HepG2 (cell line): Measurements from ENCODE around the gene PIK3C2B. TPM values are rescaled to one million over a fixed set of nuclear protein-coding genes. Genes with fewer than 3 reads are reported as not detected.
A peak's percentile ranks its signal among the peaks of the same experiment; 100 is the strongest.

Source experiments
- ATAC-seq: fragments of 200-7000 bp; cut with Tn5 transposase; 3 replicates; pipeline ENCODE4 v1.9.1; 2020; ENCODE audit warnings: mild to moderate bottlenecking, moderate library complexity
- BruUV-seq: library from RNA; stranded (reverse); fragments of 400-500 nt; replicated peaks from 2 replicates; lab custom pipeline; 2021; lab: Mats Ljungman, UMichigan
- CTCF ChIA-PET: fragments of 300-600 bp; formaldehyde crosslinking; extraction: SDS; loops from one replicate; lab custom pipeline; 2021; ENCODE audit warnings: low total read pairs, inconsistent platforms, low intra/inter-chr PET ratio; lab: Yijun Ruan, JAX
- POLR2A ChIA-PET: fragments of 350-600 bp; sonication (Branson Sonifier 250); formaldehyde crosslinking; loops from one replicate; lab custom pipeline; 2020; ENCODE audit warnings: antibody characterized with exemption, inconsistent platforms; lab: Yijun Ruan, JAX
- DNase-seq: peaks from one replicate; pipeline ENCODE4 v3.0.0-alpha.2; 2015; ENCODE audit warnings: low spot score
- FAIRE-seq: peaks from 3 replicates; lab custom pipeline; 2011; peaks lifted over from hg19 to GRCh38; lab: Jason Lieb, UNC
- H2AFZ ChIP-seq: one replicate; pipeline ENCODE4 v1.6.1; 2011; ENCODE audit warnings: low read length, inconsistent platforms
- H3K27ac ChIP-seq: fragments of 300-600 bp; 3 replicates; pipeline ENCODE4 v1.8.0; 2011; ENCODE audit warnings: mixed run types, mild to moderate bottlenecking, mixed read lengths, low read length, inconsistent platforms; ENCODE audit not compliant: insufficient read depth; ENCODE audit errors: extremely low read length
- H3K27me3 ChIP-seq, 2 experiments: fragments of 200-600 bp in 1 of 2; 2 replicates in 1 of 2; 3 replicates in 1 of 2; pipeline versions ENCODE4 v1.6.0 to v1.8.0; 2011; ENCODE audit warnings: low read length in 2 of 2, mild to moderate bottlenecking in 2 of 2, moderate library complexity in 2 of 2, inconsistent platforms in 1 of 2; ENCODE audit not compliant: insufficient read depth in 2 of 2, control insufficient read depth in 1 of 2
- H3K36me3 ChIP-seq, 2 experiments: fragments of 200-600 bp in 1 of 2; replicated peaks in 1 of 2; 2 replicates in 1 of 2; 3 replicates in 1 of 2; pipeline versions ENCODE4 v1.5.1 to v1.8.0; 2011; ENCODE audit warnings: low read length in 2 of 2, inconsistent platforms in 1 of 2; ENCODE audit not compliant: insufficient read depth in 2 of 2, control insufficient read depth in 1 of 2
- H3K4me1 ChIP-seq: 2 replicates; pipeline ENCODE4 v1.5.1; 2012; ENCODE audit warnings: low read length, inconsistent platforms; ENCODE audit not compliant: insufficient read depth
- H3K4me2 ChIP-seq: 2 replicates; pipeline ENCODE4 v1.6.0; 2011; ENCODE audit warnings: low read depth, low read length, inconsistent platforms
- H3K4me3 ChIP-seq, 3 experiments: fragments of 200-600 bp in 1 of 3; sonication (generic), shearing (Covaris generic) in 1 of 3; replicated peaks in 1 of 3; 2 replicates each; pipeline ENCODE4 v1.5.1; 2011 to 2016; ENCODE audit warnings: low read length in 3 of 3, inconsistent platforms in 2 of 3, low read depth in 2 of 3, mild to moderate bottlenecking in 2 of 3, control low read depth in 1 of 3, mixed read lengths in 1 of 3; ENCODE audit not compliant: insufficient read depth in 1 of 3
- H3K79me2 ChIP-seq: one replicate; pipeline ENCODE4 v1.6.1; 2011; ENCODE audit warnings: low read length, inconsistent platforms; ENCODE audit not compliant: insufficient read depth
- H3K9ac ChIP-seq: 2 replicates; pipeline ENCODE4 v1.6.0; 2011; ENCODE audit warnings: mild to moderate bottlenecking, low read depth, low read length, inconsistent platforms; ENCODE audit not compliant: insufficient read depth
- H3K9me3 ChIP-seq: 2 replicates; pipeline ENCODE4 v1.5.1; 2012; ENCODE audit warnings: mild to moderate bottlenecking, low read length
- H4K20me1 ChIP-seq: 2 replicates; pipeline ENCODE4 v1.6.0; 2011; ENCODE audit warnings: inconsistent platforms, mild to moderate bottlenecking, low read length, moderate library complexity; ENCODE audit not compliant: insufficient read depth
- ZNF558 ChIP-seq: sonication (generic); formaldehyde crosslinking; IDR thresholded peaks from 2 replicates; pipeline ENCODE4 v1.9.0; 2022; ENCODE audit warnings: mild to moderate bottlenecking, missing genetic modification reagents, borderline replicate concordance
- WGBS: methylation state at CpG from one replicate; pipeline ENCODE4 v1.1.6; 2017; ENCODE audit warnings: low lambda C conversion rate; 5-methylcytosine and 5-hydroxymethylcytosine counted together
- in situ Hi-C: cut with HindIII; loops from 2 replicates; pipeline ENCODE4 v1.10.0; 2017; ENCODE audit warnings: low pct_unique_long_range_greater_than_20kb; ENCODE audit not compliant: extremely low pct_ligation_motif_present
- intact Hi-C: fragments of 100-400 bp; cut with micrococcal nuclease; formaldehyde crosslinking; loops from one replicate; pipeline ENCODE4 v1.10.0; 2022; ENCODE audit not compliant: unreplicated experiment
- polyA plus RNA-seq, 8 experiments: library from polyadenylated mRNA; depleted of rRNA in 3 of 8; stranded (reverse) in 7 of 8; unstranded in 1 of 8; fragments of >200 nt; fragmentation: Illumina TruSeq in 4 of 8; extraction: Trizol in 4 of 8; gene quantifications; 2 replicates each; pipeline versions ENCODE4 v1.2.1 to v1.2.3, GENCODE V29; 2011 to 2016; ENCODE audit warnings: low read depth in 4 of 8, missing spikeins in 1 of 8, mixed read lengths in 1 of 8; ENCODE audit not compliant: insufficient read depth in 1 of 8
- total RNA-seq, 5 experiments: library from RNA; depleted of rRNA; stranded (reverse); fragments of >200 nt; fragmentation: Illumina TruSeq; extraction: Trizol; gene quantifications; 2 replicates each; pipeline ENCODE4 v1.2.3, GENCODE V29; 2016; ENCODE audit warnings: low read depth in 1 of 5
- TF ChIP-seq, protein P1 (sequence below): sonication (generic); formaldehyde crosslinking; IDR thresholded peaks from 2 replicates; pipeline ENCODE4 v1.5.0; 2020; ENCODE audit warnings: mild to moderate bottlenecking, missing genetic modification reagents, borderline replicate concordance
- TF ChIP-seq, protein P2 (sequence below): sonication (generic); formaldehyde crosslinking; conservative IDR thresholded peaks from 2 replicates; pipeline ENCODE4 v1.4.0; 2020; ENCODE audit warnings: missing genetic modification reagents
- TF ChIP-seq, protein P3 (sequence below): sonication (generic); formaldehyde crosslinking; IDR thresholded peaks from 2 replicates; pipeline ENCODE4 v1.5.0; 2020; ENCODE audit warnings: mild to moderate bottlenecking, missing genetic modification reagents, moderate library complexity

Gene PIK3C2B
- total and polyA plus RNA-seq, 2 of the 13 experiments (the other 11 are each of a cell fraction or from before 2014, with no cell fraction given), result 3.4 to 4.5 TPM

DNA sequence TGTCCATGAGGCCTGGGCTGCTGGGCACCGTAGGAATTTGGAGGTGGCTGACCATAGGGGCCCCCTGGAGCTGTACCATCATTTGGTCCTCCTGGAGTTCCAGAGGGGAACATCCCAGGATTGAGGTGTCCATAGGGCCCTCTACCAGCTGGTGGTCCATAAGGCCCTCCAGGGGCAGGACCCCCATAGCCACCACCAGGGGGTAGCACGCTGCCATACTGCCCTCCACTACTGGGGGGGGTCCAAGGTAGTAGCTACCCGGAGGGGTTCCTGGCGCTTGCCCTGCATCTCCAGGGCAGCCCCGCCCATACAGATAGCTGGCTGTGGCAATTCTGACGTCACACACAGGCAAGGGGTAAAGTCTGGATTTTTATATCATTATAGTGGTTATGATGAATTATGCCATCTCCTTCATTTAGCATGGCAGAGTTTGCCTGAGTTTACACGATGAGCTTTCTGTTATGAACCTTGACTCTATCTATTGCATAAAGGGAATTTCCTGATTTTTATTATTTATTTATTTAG, 34.8 kb upstream of the PIK3C2B start:
- TF ChIP-seq, protein P1, sequence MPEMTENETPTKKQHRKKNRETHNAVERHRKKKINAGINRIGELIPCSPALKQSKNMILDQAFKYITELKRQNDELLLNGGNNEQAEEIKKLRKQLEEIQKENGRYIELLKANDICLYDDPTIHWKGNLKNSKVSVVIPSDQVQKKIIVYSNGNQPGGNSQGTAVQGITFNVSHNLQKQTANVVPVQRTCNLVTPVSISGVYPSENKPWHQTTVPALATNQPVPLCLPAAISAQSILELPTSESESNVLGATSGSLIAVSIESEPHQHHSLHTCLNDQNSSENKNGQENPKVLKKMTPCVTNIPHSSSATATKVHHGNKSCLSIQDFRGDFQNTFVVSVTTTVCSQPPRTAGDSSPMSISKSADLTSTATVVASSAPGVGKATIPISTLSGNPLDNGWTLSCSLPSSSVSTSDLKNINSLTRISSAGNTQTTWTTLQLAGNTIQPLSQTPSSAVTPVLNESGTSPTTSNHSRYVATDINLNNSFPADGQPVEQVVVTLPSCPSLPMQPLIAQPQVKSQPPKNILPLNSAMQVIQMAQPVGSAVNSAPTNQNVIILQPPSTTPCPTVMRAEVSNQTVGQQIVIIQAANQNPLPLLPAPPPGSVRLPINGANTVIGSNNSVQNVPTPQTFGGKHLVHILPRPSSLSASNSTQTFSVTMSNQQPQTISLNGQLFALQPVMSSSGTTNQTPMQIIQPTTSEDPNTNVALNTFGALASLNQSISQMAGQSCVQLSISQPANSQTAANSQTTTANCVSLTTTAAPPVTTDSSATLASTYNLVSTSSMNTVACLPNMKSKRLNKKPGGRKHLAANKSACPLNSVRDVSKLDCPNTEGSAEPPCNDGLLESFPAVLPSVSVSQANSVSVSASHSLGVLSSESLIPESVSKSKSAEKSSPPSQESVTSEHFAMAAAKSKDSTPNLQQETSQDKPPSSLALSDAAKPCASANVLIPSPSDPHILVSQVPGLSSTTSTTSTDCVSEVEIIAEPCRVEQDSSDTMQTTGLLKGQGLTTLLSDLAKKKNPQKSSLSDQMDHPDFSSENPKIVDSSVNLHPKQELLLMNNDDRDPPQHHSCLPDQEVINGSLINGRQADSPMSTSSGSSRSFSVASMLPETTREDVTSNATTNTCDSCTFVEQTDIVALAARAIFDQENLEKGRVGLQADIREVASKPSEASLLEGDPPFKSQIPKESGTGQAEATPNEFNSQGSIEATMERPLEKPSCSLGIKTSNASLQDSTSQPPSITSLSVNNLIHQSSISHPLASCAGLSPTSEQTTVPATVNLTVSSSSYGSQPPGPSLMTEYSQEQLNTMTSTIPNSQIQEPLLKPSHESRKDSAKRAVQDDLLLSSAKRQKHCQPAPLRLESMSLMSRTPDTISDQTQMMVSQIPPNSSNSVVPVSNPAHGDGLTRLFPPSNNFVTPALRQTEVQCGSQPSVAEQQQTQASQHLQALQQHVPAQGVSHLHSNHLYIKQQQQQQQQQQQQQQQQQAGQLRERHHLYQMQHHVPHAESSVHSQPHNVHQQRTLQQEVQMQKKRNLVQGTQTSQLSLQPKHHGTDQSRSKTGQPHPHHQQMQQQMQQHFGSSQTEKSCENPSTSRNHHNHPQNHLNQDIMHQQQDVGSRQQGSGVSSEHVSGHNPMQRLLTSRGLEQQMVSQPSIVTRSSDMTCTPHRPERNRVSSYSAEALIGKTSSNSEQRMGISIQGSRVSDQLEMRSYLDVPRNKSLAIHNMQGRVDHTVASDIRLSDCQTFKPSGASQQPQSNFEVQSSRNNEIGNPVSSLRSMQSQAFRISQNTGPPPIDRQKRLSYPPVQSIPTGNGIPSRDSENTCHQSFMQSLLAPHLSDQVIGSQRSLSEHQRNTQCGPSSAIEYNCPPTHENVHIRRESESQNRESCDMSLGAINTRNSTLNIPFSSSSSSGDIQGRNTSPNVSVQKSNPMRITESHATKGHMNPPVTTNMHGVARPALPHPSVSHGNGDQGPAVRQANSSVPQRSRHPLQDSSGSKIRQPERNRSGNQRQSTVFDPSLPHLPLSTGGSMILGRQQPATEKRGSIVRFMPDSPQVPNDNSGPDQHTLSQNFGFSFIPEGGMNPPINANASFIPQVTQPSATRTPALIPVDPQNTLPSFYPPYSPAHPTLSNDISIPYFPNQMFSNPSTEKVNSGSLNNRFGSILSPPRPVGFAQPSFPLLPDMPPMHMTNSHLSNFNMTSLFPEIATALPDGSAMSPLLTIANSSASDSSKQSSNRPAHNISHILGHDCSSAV (CRISPR knock-in tag), result no peak
- TF ChIP-seq, protein P2, sequence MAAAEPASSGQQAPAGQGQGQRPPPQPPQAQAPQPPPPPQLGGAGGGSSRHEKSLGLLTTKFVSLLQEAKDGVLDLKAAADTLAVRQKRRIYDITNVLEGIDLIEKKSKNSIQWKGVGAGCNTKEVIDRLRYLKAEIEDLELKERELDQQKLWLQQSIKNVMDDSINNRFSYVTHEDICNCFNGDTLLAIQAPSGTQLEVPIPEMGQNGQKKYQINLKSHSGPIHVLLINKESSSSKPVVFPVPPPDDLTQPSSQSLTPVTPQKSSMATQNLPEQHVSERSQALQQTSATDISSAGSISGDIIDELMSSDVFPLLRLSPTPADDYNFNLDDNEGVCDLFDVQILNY, result no peak
- TF ChIP-seq ZNF558 (CRISPR knock-in tag), result no peak
- TF ChIP-seq, protein P3, sequence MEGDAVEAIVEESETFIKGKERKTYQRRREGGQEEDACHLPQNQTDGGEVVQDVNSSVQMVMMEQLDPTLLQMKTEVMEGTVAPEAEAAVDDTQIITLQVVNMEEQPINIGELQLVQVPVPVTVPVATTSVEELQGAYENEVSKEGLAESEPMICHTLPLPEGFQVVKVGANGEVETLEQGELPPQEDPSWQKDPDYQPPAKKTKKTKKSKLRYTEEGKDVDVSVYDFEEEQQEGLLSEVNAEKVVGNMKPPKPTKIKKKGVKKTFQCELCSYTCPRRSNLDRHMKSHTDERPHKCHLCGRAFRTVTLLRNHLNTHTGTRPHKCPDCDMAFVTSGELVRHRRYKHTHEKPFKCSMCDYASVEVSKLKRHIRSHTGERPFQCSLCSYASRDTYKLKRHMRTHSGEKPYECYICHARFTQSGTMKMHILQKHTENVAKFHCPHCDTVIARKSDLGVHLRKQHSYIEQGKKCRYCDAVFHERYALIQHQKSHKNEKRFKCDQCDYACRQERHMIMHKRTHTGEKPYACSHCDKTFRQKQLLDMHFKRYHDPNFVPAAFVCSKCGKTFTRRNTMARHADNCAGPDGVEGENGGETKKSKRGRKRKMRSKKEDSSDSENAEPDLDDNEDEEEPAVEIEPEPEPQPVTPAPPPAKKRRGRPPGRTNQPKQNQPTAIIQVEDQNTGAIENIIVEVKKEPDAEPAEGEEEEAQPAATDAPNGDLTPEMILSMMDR (CRISPR knock-in tag), result 0 out of 2 replicates have a peak, but pooled peaks have one; percentile 13
- TF ChIP-seq, all 625 proteins: peak for 1
- no peaks in the 10 kb centered on the region for H3K9me3 ChIP-seq
- no peak overlapping the region for H3K4me2 ChIP-seq
- intact Hi-C loops (no loop called here), in situ Hi-C loops (no loop called here)
- BruUV-seq, result no TSS peak
- H3K9ac ChIP-seq, result no peak overlapping the region
- ATAC-seq (peak; percentile 68), FAIRE-seq (no peak), DNase-seq (no peak)
- H3K4me3 ChIP-seq, result no peak overlapping the region
- peaks cover 7% of the 10 kb centered on the region for H3K79me2 ChIP-seq
- H3K36me3 ChIP-seq, result peaks cover 23 to 81% of the 10 kb centered on the region in 2 experiments
- H2AFZ ChIP-seq, result no peak overlapping the region
- H3K4me1 ChIP-seq, result peaks cover 8% of the 10 kb centered on the region
- H4K20me1 ChIP-seq, result peaks cover 6% of the 10 kb centered on the region
- POLR2A ChIA-PET, result interaction anchor here (1.8 kb wide), 1 partner anchor 13 kb away, joined by 7 read pairs; the partner anchor contains the start of gene MDM4
- H3K27me3 ChIP-seq, result no peaks in the 10 kb centered on the region
- H3K27ac ChIP-seq, result no peak overlapping the region
- CTCF ChIA-PET, result no interaction called here
- 90% methylated on average over 1 of the region's 7 CpGs for WGBS
